Measurements from ENCODE around the gene MPC1L.
"Not testable (repeated sequence)": the region's sequence is repeated elsewhere in the genome, so short reads cannot be mapped to it uniquely, and the experiment has no call there.

The MPC1L gene

DNA sequence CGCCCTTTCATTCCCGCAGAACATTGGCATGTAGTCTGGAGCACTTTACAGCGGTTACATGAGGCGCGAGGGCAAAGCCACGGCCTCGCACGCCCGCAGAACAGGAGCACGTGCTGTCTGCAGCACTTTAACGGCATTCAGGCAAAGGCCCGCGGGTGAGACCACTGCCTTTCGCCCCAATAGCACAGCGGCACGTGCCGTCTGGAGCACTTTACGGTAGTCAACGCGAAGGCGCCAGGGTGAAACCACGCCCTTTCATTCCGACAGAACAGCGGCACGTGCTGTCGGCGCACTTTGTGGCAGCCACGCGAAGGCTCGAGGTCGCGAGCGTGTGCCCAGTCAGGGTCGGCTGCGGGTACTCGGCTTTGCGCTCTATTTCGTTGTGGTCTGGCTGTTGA is at the start of gene MPC1L:
Gene MPC1L (plus strand): TSS at position 290 of the 398 bp plus-strand sequence. CDS start 138 bp downstream, outside the sequence.
- no peaks in the 10 kb centered on the region for H3K9me3 ChIP-seq (ENCODE audit: control insufficient read depth, low read length)
- H3K27me3 ChIP-seq (replicated peaks; ENCODE audit: control insufficient read depth, insufficient read depth, low read length), result peaks cover 22% of the 10 kb centered on the region
- H3K4me1 ChIP-seq (ENCODE audit: control insufficient read depth, insufficient read depth, low read length), result peaks cover 3% of the 10 kb centered on the region
- H3K9ac ChIP-seq (ENCODE audit: low read length), result no peak within 1 kb of the TSS
- no peak for DNase-seq (ENCODE audit: low read depth)
- no peak within 1 kb of the TSS for H3K4me3 ChIP-seq (ENCODE audit: low read length)
- peaks cover 9% of the 10 kb centered on the region for H3K36me3 ChIP-seq (ENCODE audit: control insufficient read depth, insufficient read depth, low read length, severe bottlenecking)

DNA sequence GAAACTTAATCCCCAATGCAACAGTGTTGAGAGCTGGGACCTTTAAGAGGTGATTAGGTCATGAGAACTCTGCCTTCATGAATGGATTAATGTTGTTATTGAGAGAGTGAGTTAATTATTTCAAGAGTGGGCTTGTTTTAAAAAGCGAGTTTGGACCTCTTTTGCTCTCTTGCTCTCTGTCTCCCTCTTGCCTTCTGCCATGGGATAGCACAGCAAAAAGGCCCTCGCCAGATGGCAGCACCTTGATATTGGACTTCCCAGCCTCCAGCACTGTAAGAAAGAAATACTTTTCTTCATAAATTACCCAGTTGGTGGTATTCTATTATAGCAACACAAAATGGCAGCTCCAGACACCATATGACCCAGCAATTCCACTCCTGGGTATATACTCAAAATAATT is 49.5 kb upstream of the MPC1L start:
- H3K9ac ChIP-seq (ENCODE audit: low read length), result no peak overlapping the region
- no peaks in the 10 kb centered on the region for H3K36me3 ChIP-seq (ENCODE audit: control insufficient read depth, insufficient read depth, low read length, severe bottlenecking)
- DNase-seq (ENCODE audit: low read depth), result no peak
- peaks cover 33% of the 10 kb centered on the region for H3K27me3 ChIP-seq (replicated peaks; ENCODE audit: control insufficient read depth, insufficient read depth, low read length)
- no peaks in the 10 kb centered on the region for H3K4me1 ChIP-seq (ENCODE audit: control insufficient read depth, insufficient read depth, low read length)
- no peak overlapping the region for H3K4me3 ChIP-seq (ENCODE audit: low read length)
- H3K9me3 ChIP-seq (ENCODE audit: control insufficient read depth, low read length), result no peaks in the 10 kb centered on the region

DNA sequence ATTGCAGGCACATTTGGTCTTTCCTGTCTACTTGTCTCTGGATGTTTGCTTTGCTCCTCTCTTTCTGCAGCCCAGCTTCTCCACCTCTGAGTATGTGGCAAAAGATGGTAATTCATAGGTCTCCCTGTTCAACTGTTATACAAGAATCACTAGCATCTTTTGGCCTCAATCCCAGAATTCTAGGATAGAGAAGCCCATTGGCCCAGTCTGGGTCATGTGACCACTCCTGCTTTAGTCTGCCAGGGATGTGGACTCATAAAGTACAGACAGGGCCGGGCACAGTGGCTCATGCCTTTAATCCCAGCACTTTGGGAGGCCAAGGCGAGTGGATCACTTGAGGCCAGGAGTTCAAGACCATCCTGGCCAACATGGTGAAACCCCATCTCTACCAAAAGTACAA is 47.8 kb upstream of the MPC1L start:
- not testable (repeated sequence) for H3K9ac ChIP-seq (ENCODE audit: low read length); H3K9me3 ChIP-seq (ENCODE audit: control insufficient read depth, low read length); H3K4me3 ChIP-seq (ENCODE audit: low read length); H3K4me1 ChIP-seq (ENCODE audit: control insufficient read depth, insufficient read depth, low read length); H3K36me3 ChIP-seq (ENCODE audit: control insufficient read depth, insufficient read depth, low read length, severe bottlenecking); DNase-seq (ENCODE audit: low read depth)
- H3K27me3 ChIP-seq (replicated peaks; ENCODE audit: control insufficient read depth, insufficient read depth, low read length), result peaks cover 26% of the 10 kb centered on the region

- peaks cover 22% of the 10 kb centered on the region for H3K27me3 ChIP-seq (replicated peaks; ENCODE audit: control insufficient read depth, insufficient read depth, low read length)
- no peak overlapping the region for H3K9ac ChIP-seq (ENCODE audit: low read length)
- H3K9me3 ChIP-seq (ENCODE audit: control insufficient read depth, low read length), result no peaks in the 10 kb centered on the region
- no peaks in the 10 kb centered on the region for H3K36me3 ChIP-seq (ENCODE audit: control insufficient read depth, insufficient read depth, low read length, severe bottlenecking)
- no peak for DNase-seq (ENCODE audit: low read depth)
- H3K4me1 ChIP-seq (ENCODE audit: control insufficient read depth, insufficient read depth, low read length), result peaks cover 3% of the 10 kb centered on the region
- H3K4me3 ChIP-seq (ENCODE audit: low read length), result no peak overlapping the region
Measured at GRCh38 chrX:40576291-40576690, 46.9 kb upstream of the MPC1L start.

DNA sequence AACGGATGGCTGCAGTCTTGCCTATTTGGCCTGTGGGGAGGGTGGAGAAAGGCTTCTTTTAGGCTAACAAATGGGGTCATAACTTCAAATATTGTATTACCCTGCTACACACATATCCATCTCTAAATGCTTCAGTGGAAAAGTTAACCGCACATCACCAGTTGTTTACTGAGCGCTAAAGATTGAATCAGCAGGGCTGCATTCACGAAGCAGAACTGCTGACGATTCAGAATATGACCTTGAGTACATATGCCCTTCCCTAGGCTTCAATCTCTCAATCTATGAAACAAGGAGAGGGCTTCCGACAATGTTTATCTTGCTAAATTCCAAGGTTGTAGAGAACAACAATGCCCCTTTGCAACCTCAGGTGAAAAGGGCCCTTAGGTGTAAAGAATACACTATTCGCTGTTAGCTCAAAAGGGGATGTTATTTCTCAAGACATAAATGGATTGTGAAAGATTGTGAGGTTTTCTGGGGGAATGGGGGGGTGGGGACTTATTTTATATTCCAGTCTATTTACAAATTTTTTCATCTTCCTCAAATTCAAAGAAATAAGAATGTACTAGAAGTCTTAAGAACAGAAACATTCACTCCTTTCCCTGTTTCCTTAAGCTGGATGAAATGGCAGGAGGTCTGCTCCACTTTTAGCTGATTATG is 45.1 kb upstream of the MPC1L start:
- Histone ChIP-seq H3K9me3 (ENCODE audit: control insufficient read depth, low read length) (peaks cover 3% of the 10 kb centered on the region), H3K36me3 (ENCODE audit: control insufficient read depth, insufficient read depth, low read length, severe bottlenecking) (no peaks in the 10 kb centered on the region), H3K9ac (ENCODE audit: low read length) (no peak overlapping the region), H3K4me1 (ENCODE audit: control insufficient read depth, insufficient read depth, low read length) (peaks cover 12% of the 10 kb centered on the region), H3K4me3 (ENCODE audit: low read length) (no peak overlapping the region), H3K27me3 (replicated peaks; ENCODE audit: control insufficient read depth, insufficient read depth, low read length) (peaks cover 10% of the 10 kb centered on the region)
- no peak for DNase-seq (ENCODE audit: low read depth)

DNA sequence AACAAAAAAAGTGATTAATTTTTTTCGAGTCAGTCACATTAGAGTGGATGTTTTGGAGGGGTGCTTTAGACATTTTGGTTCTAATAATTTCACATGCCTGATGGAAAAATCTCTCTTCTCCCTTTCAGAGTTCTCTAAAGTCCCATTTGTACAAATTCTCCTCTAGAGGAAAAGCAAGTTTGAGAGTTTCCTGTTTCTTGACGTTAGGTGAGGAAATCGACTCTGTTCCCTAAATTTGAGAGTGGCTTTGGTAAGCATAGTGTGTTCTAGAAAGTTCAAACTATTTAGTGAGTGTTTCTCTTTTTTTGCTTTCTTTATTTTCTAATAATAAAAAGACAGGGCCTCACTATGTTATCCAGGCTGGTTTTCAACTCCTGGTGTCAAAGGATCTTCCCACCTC is 44.1 kb upstream of the MPC1L start:
- Histone ChIP-seq H3K27me3 (replicated peaks; ENCODE audit: control insufficient read depth, insufficient read depth, low read length) (peaks cover 15% of the 10 kb centered on the region), H3K36me3 (ENCODE audit: control insufficient read depth, insufficient read depth, low read length, severe bottlenecking) (no peaks in the 10 kb centered on the region), H3K9ac (ENCODE audit: low read length) (no peak overlapping the region), H3K9me3 (ENCODE audit: control insufficient read depth, low read length) (peaks cover 3% of the 10 kb centered on the region), H3K4me3 (ENCODE audit: low read length) (no peak overlapping the region), H3K4me1 (ENCODE audit: control insufficient read depth, insufficient read depth, low read length) (peaks cover 12% of the 10 kb centered on the region)
- DNase-seq (ENCODE audit: low read depth), result no peak

DNA sequence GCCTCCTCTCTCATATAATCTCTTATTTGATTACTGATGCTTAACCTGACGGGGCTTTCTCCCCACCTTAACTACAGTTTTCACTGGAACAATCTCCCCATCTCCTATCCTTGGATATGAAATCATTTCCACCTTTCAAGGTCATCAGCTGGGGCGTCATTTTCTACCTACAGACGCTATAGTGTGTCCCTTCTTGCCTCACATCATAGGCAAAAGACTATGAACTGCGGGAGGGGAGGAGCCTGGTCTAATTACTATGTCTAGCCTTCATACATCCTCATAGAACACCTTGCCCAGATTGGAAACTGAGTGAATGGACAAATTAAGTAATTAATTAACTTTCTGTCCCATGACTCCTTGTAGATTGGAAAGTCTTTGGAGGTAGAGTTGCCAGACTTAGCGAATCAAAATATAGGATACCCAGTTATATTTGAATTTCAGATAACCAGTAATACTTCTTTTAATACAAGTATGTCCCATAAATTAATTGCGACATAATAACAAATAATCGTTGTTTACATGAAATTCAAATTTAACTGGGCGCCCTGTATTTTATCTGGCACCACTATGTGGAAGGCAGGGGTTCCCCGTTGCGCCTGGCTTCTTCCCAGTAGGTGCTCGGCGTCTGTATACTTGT is 43.2 kb upstream of the MPC1L start:
- no peak for DNase-seq (ENCODE audit: low read depth)
- Histone ChIP-seq H3K36me3 (ENCODE audit: control insufficient read depth, insufficient read depth, low read length, severe bottlenecking) (no peaks in the 10 kb centered on the region), H3K27me3 (replicated peaks; ENCODE audit: control insufficient read depth, insufficient read depth, low read length) (peaks cover 15% of the 10 kb centered on the region), H3K4me3 (ENCODE audit: low read length) (peak overlapping the region; percentile 87), H3K9me3 (ENCODE audit: control insufficient read depth, low read length) (peaks cover 3% of the 10 kb centered on the region), H3K9ac (ENCODE audit: low read length) (peak overlapping the region; percentile 85), H3K4me1 (ENCODE audit: control insufficient read depth, insufficient read depth, low read length) (peaks cover 12% of the 10 kb centered on the region)

DNA sequence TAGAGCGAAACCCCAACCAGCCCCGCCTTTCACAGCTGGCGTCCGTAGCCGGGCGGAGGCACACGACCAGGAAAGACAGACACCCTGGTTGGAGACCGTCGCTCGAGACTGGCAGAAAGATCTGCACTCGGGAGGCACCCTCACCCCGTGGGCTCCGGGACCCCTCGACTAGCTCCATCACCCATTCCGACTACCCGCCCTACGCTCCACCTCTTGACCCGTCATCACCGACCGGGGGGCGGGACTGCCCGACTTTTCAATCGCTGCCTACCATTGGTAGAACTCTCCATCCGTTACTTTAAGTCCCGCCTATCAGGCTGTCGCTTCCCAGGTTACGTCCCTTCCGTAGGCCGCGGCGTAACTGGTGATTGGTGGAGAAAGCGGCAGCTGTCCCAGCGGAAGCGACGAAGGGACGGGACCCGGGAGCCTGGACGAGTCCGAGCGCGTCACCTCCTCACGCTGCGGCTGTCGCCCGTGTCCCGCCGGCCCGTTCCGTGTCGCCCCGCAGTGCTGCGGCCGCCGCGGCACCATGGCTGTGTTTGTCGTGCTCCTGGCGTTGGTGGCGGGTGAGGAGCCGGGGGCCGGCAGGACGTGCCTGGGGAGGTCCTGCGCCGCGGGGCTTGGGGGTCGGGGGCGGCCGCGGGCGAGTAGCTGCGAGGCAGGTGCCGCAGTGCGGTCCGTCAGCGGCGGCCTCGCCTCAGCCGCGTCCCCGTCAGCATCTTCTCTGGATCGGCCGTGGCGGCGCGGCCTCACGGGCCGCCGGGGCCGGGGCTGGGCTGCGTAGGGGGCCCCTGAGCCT is 42.5 kb upstream of the MPC1L start, which contains the start of gene ATP6AP2:
Gene ATP6AP2 (plus strand): TSS at position 434 of the 799 bp plus-strand sequence. CDS start 96 bp downstream, at position 530.
- H3K9me3 ChIP-seq (ENCODE audit: control insufficient read depth, low read length), result peaks cover 3% of the 10 kb centered on the region
- peak within 1 kb of the TSS; percentile 85 for H3K9ac ChIP-seq (ENCODE audit: low read length)

GRCh38 chrX:40581336-40581920 is 41.8 kb upstream of the MPC1L start:
- H3K36me3 ChIP-seq (ENCODE audit: control insufficient read depth, insufficient read depth, low read length, severe bottlenecking), result no peaks in the 10 kb centered on the region
- peak overlapping the region; percentile 87 for H3K4me3 ChIP-seq (ENCODE audit: low read length)
- peaks cover 3% of the 10 kb centered on the region for H3K9me3 ChIP-seq (ENCODE audit: control insufficient read depth, low read length)
- peaks cover 18% of the 10 kb centered on the region for H3K27me3 ChIP-seq (replicated peaks; ENCODE audit: control insufficient read depth, insufficient read depth, low read length)
- H3K4me1 ChIP-seq (ENCODE audit: control insufficient read depth, insufficient read depth, low read length), result peaks cover 12% of the 10 kb centered on the region
- peak; percentile 46 for DNase-seq (ENCODE audit: low read depth)
- peak overlapping the region; percentile 85 for H3K9ac ChIP-seq (ENCODE audit: low read length)

More for the DNA sequence above, 42.5 kb upstream of the MPC1L start, which contains the start of gene ATP6AP2:
- Histone ChIP-seq H3K4me1 (ENCODE audit: control insufficient read depth, insufficient read depth, low read length) (peaks cover 12% of the 10 kb centered on the region), H3K4me3 (ENCODE audit: low read length) (peak within 1 kb of the TSS; percentile 87), H3K27me3 (replicated peaks; ENCODE audit: control insufficient read depth, insufficient read depth, low read length) (peaks cover 15% of the 10 kb centered on the region), H3K36me3 (ENCODE audit: control insufficient read depth, insufficient read depth, low read length, severe bottlenecking) (no peaks in the 10 kb centered on the region)
- DNase-seq (ENCODE audit: low read depth), result peak; percentile 95

DNA sequence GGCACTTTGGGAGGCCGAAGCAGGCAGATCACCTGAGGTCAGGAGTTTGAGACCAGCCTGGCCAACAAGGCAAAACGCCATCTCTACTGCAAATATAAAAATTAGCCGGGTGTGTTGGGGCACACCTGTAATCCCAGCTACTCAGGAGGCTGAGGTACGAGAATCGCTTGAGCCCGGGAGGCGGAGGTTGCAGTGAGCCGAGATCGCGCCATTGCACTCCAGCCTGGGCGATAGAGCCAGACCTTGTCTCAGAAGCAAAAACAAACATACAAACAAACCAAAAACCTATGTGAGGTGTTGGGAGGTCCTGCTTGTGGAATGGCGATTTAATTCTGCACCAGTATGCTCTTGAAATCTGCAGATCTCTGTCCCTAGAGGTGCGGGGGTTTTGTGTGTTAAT is 41.0 kb upstream of the MPC1L start:
- not testable (repeated sequence) for H3K9me3 ChIP-seq (ENCODE audit: control insufficient read depth, low read length); H3K9ac ChIP-seq (ENCODE audit: low read length); DNase-seq (ENCODE audit: low read depth); H3K36me3 ChIP-seq (ENCODE audit: control insufficient read depth, insufficient read depth, low read length, severe bottlenecking)
- Histone ChIP-seq H3K27me3 (replicated peaks; ENCODE audit: control insufficient read depth, insufficient read depth, low read length) (peaks cover 21% of the 10 kb centered on the region), H3K4me1 (ENCODE audit: control insufficient read depth, insufficient read depth, low read length) (peaks cover 12% of the 10 kb centered on the region), H3K4me3 (ENCODE audit: low read length) (peak overlapping the region; percentile 87)

GRCh38 chrX:40582811-40583210 is 40.4 kb upstream of the MPC1L start:
- Histone ChIP-seq H3K36me3 (ENCODE audit: control insufficient read depth, insufficient read depth, low read length, severe bottlenecking) (no peaks in the 10 kb centered on the region), H3K9me3 (ENCODE audit: control insufficient read depth, low read length) (peaks cover 3% of the 10 kb centered on the region), H3K9ac (ENCODE audit: low read length) (no peak overlapping the region), H3K27me3 (replicated peaks; ENCODE audit: control insufficient read depth, insufficient read depth, low read length) (peaks cover 16% of the 10 kb centered on the region), H3K4me3 (ENCODE audit: low read length) (no peak overlapping the region), H3K4me1 (ENCODE audit: control insufficient read depth, insufficient read depth, low read length) (peaks cover 12% of the 10 kb centered on the region)
- DNase-seq (ENCODE audit: low read depth), result no peak
